GM12891 (cell line): Measurements from ENCODE around the gene CNTN5.

Experiments used
- DNase-seq: peaks from one replicate; pipeline ENCODE4 v3.0.0; 2011; ENCODE audit warnings: low spot score; ENCODE audit not compliant: insufficient read length
- FAIRE-seq: peaks from 2 replicates; lab custom pipeline; 2011; peaks lifted over from hg19 to GRCh38; lab: Jason Lieb, UNC
- PAX5 ChIP-seq: IDR thresholded peaks from 2 replicates; pipeline ENCODE4 v1.6.1; 2011; ENCODE audit warnings: low read length, moderate library complexity, mild to moderate bottlenecking; ENCODE audit not compliant: insufficient read depth, severe bottlenecking
- POLR2A ChIP-seq: IDR thresholded peaks from 2 replicates; pipeline ENCODE4 v1.6.1; 2011; ENCODE audit warnings: low read depth, low read length, control low read depth
- POLR2AphosphoS5 ChIP-seq: IDR thresholded peaks from 2 replicates; pipeline ENCODE4 v1.6.1; 2011; ENCODE audit warnings: low read depth, low read length, control low read depth
- POU2F2 ChIP-seq: IDR thresholded peaks from 2 replicates; pipeline ENCODE4 v1.6.1; 2011; ENCODE audit warnings: low read depth, mild to moderate bottlenecking, control low read depth, low read length, moderate library complexity
- SPI1 ChIP-seq: IDR thresholded peaks from 2 replicates; pipeline ENCODE4 v1.6.1; 2011; ENCODE audit warnings: low read depth, low read length, control low read depth
- TAF1 ChIP-seq: IDR thresholded peaks from 2 replicates; pipeline ENCODE4 v1.6.1; 2011; ENCODE audit warnings: low read depth, low read length, control low read depth

Gene CNTN5

GRCh38 chr11:99682646-99683045 lies 661.9 kb downstream of the CNTN5 start:
- no peak for TF ChIP-seq POLR2AphosphoS5
- no peak for TF ChIP-seq PAX5
- TF ChIP-seq TAF1 = no peak
- no peak for TF ChIP-seq POLR2A
- TF ChIP-seq POU2F2 = no peak
- no peak for TF ChIP-seq SPI1
- DNase-seq (no peak), FAIRE-seq (no peak)

GRCh38 chr11:99683933-99684332 lies 663.2 kb downstream of the CNTN5 start:
- DNase-seq (no peak), FAIRE-seq (no peak)
- TF ChIP-seq SPI1 (no peak), POLR2A (no peak), POLR2AphosphoS5 (no peak), TAF1 (no peak), PAX5 (no peak), POU2F2 (no peak)

GRCh38 chr11:99686838-99687237 lies 666.1 kb downstream of the CNTN5 start:
- TF ChIP-seq PAX5 (no peak), POLR2A (no peak), POLR2AphosphoS5 (no peak), POU2F2 (no peak), SPI1 (no peak), TAF1 (no peak)
- no peak for DNase-seq
- FAIRE-seq = no peak

GRCh38 chr11:99687320-99687719 lies 666.6 kb downstream of the CNTN5 start:
- DNase-seq = no peak
- FAIRE-seq = no peak
- TF ChIP-seq POU2F2 = no peak
- TF ChIP-seq TAF1 = no peak
- no peak for TF ChIP-seq PAX5
- no peak for TF ChIP-seq POLR2AphosphoS5
- TF ChIP-seq SPI1 = no peak
- TF ChIP-seq POLR2A = no peak

GRCh38 chr11:99693941-99694492 lies 673.3 kb downstream of the CNTN5 start:
- FAIRE-seq (no peak), DNase-seq (no peak)
- TF ChIP-seq POU2F2 = no peak
- TF ChIP-seq POLR2A = no peak
- no peak for TF ChIP-seq TAF1
- TF ChIP-seq POLR2AphosphoS5 = no peak
- TF ChIP-seq SPI1 = no peak
- no peak for TF ChIP-seq PAX5

GRCh38 chr11:99695106-99695505 lies 674.4 kb downstream of the CNTN5 start:
- TF ChIP-seq POLR2A (no peak), POU2F2 (no peak), PAX5 (no peak), SPI1 (no peak), TAF1 (no peak)
- FAIRE-seq (no peak), DNase-seq (no peak)

GRCh38 chr11:99706848-99707247 lies 686.1 kb downstream of the CNTN5 start:
- TF ChIP-seq POLR2AphosphoS5 (no peak), PAX5 (no peak), POLR2A (no peak), TAF1 (no peak), POU2F2 (no peak), SPI1 (no peak)
- DNase-seq (no peak), FAIRE-seq (no peak)

GRCh38 chr11:99708928-99709672 lies 688.4 kb downstream of the CNTN5 start:
- FAIRE-seq = no peak
- TF ChIP-seq POLR2AphosphoS5 = no peak
- TF ChIP-seq POLR2A = no peak
- TF ChIP-seq PAX5 = no peak
- no peak for TF ChIP-seq TAF1
- TF ChIP-seq SPI1 = no peak
- no peak for TF ChIP-seq POU2F2

GRCh38 chr11:99716302-99716701 lies 695.6 kb downstream of the CNTN5 start:
- FAIRE-seq (no peak), DNase-seq (no peak)
- no peak for TF ChIP-seq POLR2AphosphoS5
- no peak for TF ChIP-seq SPI1
- no peak for TF ChIP-seq POLR2A
- no peak for TF ChIP-seq PAX5
- TF ChIP-seq POU2F2 = no peak
- no peak for TF ChIP-seq TAF1

More at GRCh38 chr11:99708928-99709672, 688.4 kb downstream of the CNTN5 start:
- no peak for DNase-seq
